GM23338 (cell line): Measurements from ENCODE around the gene MYO18B. TPM values are rescaled to one million over a fixed set of nuclear protein-coding genes. Genes with fewer than 3 reads are reported as not detected.

Experiments used
- ATAC-seq: fragments of 200-7000 bp; cut with Tn5 transposase; 3 replicates; pipeline ENCODE4 v1.9.1; 2020
- DNase-seq: peaks from one replicate; pipeline ENCODE4 v3.0.0-alpha.2; 2015; ENCODE audit warnings: low spot score
- H2AFZ ChIP-seq: fragments of 200-600 bp; sonication (generic); 2 replicates; pipeline ENCODE4 v1.8.0; 2016; ENCODE audit warnings: antibody characterized with exemption, mild to moderate bottlenecking, moderate library complexity
- H3F3A ChIP-seq: fragments of 200-600 bp; sonication (generic); replicated peaks from 2 replicates; pipeline ENCODE4 v1.8.0; 2017; ENCODE audit warnings: antibody characterized with exemption, mixed run types, low read depth
- H3K27ac ChIP-seq: fragments of 200-600 bp; sonication (generic); 2 replicates; pipeline ENCODE4 v1.6.1; 2016; ENCODE audit warnings: low read depth
- H3K27me3 ChIP-seq: fragments of 200-600 bp; sonication (generic); 2 replicates; pipeline ENCODE4 v1.8.0; 2016; ENCODE audit warnings: mild to moderate bottlenecking, mixed run types, moderate library complexity; ENCODE audit not compliant: insufficient read depth
- H3K36me3 ChIP-seq: fragments of 200-600 bp; sonication (generic); 2 replicates; pipeline ENCODE4 v1.8.0; 2016; ENCODE audit warnings: mild to moderate bottlenecking; ENCODE audit not compliant: insufficient read depth
- H3K4me1 ChIP-seq: fragments of 200-600 bp; sonication (generic); 2 replicates; pipeline ENCODE4 v1.8.0; 2016; ENCODE audit warnings: mild to moderate bottlenecking, moderate library complexity; ENCODE audit not compliant: insufficient read depth
- H3K4me2 ChIP-seq: fragments of 200-600 bp; sonication (generic); 2 replicates; pipeline ENCODE4 v1.7.1; 2017; ENCODE audit warnings: mixed run types
- H3K4me3 ChIP-seq: fragments of 200-600 bp; sonication (generic); 2 replicates; pipeline ENCODE4 v1.6.1; 2016; ENCODE audit warnings: mixed run types
- H3K79me2 ChIP-seq: fragments of 200-600 bp; sonication (generic); replicated peaks from 2 replicates; pipeline ENCODE4 v1.8.0; 2017; ENCODE audit warnings: mild to moderate bottlenecking; ENCODE audit not compliant: insufficient read depth
- H3K9me2 ChIP-seq: fragments of 200-600 bp; sonication (generic); 2 replicates; pipeline ENCODE4 v1.8.0; 2017; ENCODE audit not compliant: insufficient read depth
- H4K20me1 ChIP-seq: fragments of 200-600 bp; sonication (generic); replicated peaks from 2 replicates; pipeline ENCODE4 v1.8.0; 2017; ENCODE audit warnings: mild to moderate bottlenecking; ENCODE audit not compliant: insufficient read depth
- H3K27ac Mint-ChIP-seq: 2 replicates; pipeline ENCODE4 v1.8.0; 2020; ENCODE audit warnings: inconsistent platforms, mild to moderate bottlenecking, moderate library complexity, mixed read lengths
- H3K27me3 Mint-ChIP-seq: 3 replicates; pipeline ENCODE4 v1.8.0; 2022; ENCODE audit warnings: low read depth, mild to moderate bottlenecking, moderate library complexity, mixed read lengths, inconsistent platforms; ENCODE audit not compliant: insufficient read depth, poor library complexity
- H3K36me3 Mint-ChIP-seq: 3 replicates; pipeline ENCODE4 v1.8.0; 2021; ENCODE audit warnings: low read depth, mild to moderate bottlenecking, inconsistent platforms, moderate library complexity, mixed read lengths
- H3K4me1 Mint-ChIP-seq: 3 replicates; pipeline ENCODE4 v1.8.0; 2020; ENCODE audit warnings: mild to moderate bottlenecking, inconsistent platforms, mixed read lengths
- H3K4me3 Mint-ChIP-seq: 3 replicates; pipeline ENCODE4 v1.8.0; 2021; ENCODE audit warnings: moderate library complexity, mild to moderate bottlenecking, inconsistent platforms, mixed read lengths
- H3K9me3 Mint-ChIP-seq: 3 replicates; pipeline ENCODE4 v1.8.0; 2020; ENCODE audit warnings: moderate library complexity, mild to moderate bottlenecking, inconsistent platforms, mixed read lengths
- CREB1 ChIP-seq: fragments of 250-450 bp; sonication (Bioruptor Pico); IDR thresholded peaks from 2 replicates; pipeline ENCODE4 v1.5.0; 2020; ENCODE audit warnings: low read depth, mild to moderate bottlenecking, moderate library complexity
- JUNB ChIP-seq: IDR thresholded peaks from one replicate; pipeline ENCODE4 v1.6.1; 2016; ENCODE audit warnings: antibody characterized with exemption; ENCODE audit not compliant: unreplicated experiment
- POLR2AphosphoS5 ChIP-seq: IDR thresholded peaks from 2 replicates; pipeline ENCODE4 v1.6.1; 2016; ENCODE audit warnings: antibody characterized with exemption, low read depth
- STAT1 ChIP-seq: IDR thresholded peaks from one replicate; pipeline ENCODE4 v1.6.1; 2016; ENCODE audit warnings: antibody characterized with exemption; ENCODE audit not compliant: unreplicated experiment
- ZNF114 ChIP-seq: fragments of 250-450 bp; sonication (Bioruptor Pico); IDR thresholded peaks from 2 replicates; pipeline ENCODE4 v1.5.0; 2020; ENCODE audit warnings: mild to moderate bottlenecking, moderate library complexity
- polyA plus RNA-seq: library from polyadenylated mRNA; unstranded; fragments of >200 nt; fragmentation: Nextera tagmentation; extraction: Ambion mirVana; gene quantifications from 2 replicates; pipeline ENCODE4 v1.2.1, GENCODE V29; 2016
- total RNA-seq: library from RNA; depleted of rRNA; stranded (reverse); fragments of >200 nt; shearing (Covaris generic); gene quantifications from 2 replicates; pipeline ENCODE4 v1.2.3, GENCODE V29; 2014
- TF ChIP-seq, protein P1 (sequence below): IDR thresholded peaks from one replicate; pipeline ENCODE4 v1.6.1; 2018; ENCODE audit warnings: antibody characterized with exemption; ENCODE audit not compliant: unreplicated experiment
- TF ChIP-seq, protein P2 (sequence below), 2 experiments: fragments of 200-600 bp in 1 of 2; sonication (generic) in 1 of 2; conservative IDR thresholded peaks; 2 replicates each; pipeline versions ENCODE4 v1.5.1 to v1.6.1; 2016 to 2017; ENCODE audit warnings: antibody characterized with exemption in 2 of 2, low read depth in 2 of 2, mild to moderate bottlenecking in 2 of 2, moderate library complexity in 1 of 2

Gene MYO18B
- total and polyA plus RNA-seq, 2 experiments from 2014 or later = 0.36 to 0.45 TPM

DNA sequence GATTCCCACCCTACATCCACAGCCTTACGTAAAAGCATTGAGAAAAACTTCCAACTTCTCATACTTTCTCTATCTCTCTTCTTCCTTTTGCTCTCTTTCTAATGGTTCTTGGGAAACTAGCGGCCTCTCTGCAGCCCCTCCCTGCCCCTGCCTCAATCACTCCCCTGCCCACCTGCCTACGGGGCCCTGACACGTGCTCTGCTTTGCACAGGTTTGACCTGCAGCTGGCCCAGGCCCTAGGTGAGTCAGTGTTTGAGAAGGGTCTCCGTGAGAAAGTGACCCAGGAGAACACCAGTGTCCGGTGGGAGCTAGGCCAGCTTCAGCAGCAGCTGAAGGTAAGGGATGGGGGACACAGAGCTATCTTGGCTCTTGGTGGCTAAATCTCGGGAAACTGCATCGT is 160.4 kb downstream of the MYO18B start:
- H3K79me2 ChIP-seq = no peaks in the 10 kb centered on the region
- ATAC-seq (no peak), DNase-seq (no peak)
- H3K9me3 Mint-ChIP-seq = peaks cover 9% of the 10 kb centered on the region
- no peak overlapping the region for H3K27ac Mint-ChIP-seq
- H3F3A ChIP-seq = no peaks in the 10 kb centered on the region
- peaks cover 9% of the 10 kb centered on the region for H3K4me1 Mint-ChIP-seq
- TF ChIP-seq JUNB (no peak), STAT1 (no peak), POLR2AphosphoS5 (no peak), CREB1 (CRISPR knock-in tag) (no peak)
- TF ChIP-seq, protein P1, sequence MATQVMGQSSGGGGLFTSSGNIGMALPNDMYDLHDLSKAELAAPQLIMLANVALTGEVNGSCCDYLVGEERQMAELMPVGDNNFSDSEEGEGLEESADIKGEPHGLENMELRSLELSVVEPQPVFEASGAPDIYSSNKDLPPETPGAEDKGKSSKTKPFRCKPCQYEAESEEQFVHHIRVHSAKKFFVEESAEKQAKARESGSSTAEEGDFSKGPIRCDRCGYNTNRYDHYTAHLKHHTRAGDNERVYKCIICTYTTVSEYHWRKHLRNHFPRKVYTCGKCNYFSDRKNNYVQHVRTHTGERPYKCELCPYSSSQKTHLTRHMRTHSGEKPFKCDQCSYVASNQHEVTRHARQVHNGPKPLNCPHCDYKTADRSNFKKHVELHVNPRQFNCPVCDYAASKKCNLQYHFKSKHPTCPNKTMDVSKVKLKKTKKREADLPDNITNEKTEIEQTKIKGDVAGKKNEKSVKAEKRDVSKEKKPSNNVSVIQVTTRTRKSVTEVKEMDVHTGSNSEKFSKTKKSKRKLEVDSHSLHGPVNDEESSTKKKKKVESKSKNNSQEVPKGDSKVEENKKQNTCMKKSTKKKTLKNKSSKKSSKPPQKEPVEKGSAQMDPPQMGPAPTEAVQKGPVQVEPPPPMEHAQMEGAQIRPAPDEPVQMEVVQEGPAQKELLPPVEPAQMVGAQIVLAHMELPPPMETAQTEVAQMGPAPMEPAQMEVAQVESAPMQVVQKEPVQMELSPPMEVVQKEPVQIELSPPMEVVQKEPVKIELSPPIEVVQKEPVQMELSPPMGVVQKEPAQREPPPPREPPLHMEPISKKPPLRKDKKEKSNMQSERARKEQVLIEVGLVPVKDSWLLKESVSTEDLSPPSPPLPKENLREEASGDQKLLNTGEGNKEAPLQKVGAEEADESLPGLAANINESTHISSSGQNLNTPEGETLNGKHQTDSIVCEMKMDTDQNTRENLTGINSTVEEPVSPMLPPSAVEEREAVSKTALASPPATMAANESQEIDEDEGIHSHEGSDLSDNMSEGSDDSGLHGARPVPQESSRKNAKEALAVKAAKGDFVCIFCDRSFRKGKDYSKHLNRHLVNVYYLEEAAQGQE = no peak
- H3K9me2 ChIP-seq = no peaks in the 10 kb centered on the region; the same call in 1 of the 2 replicates
- H4K20me1 ChIP-seq = no peaks in the 10 kb centered on the region
- peaks cover 4% of the 10 kb centered on the region for H3K27me3 Mint-ChIP-seq
- H3K27me3 ChIP-seq = no peaks in the 10 kb centered on the region
- H3K4me2 ChIP-seq = no peak overlapping the region
- H3K4me3 Mint-ChIP-seq = no peak overlapping the region
- H2AFZ ChIP-seq = no peak overlapping the region
- H3K4me1 ChIP-seq = no peaks in the 10 kb centered on the region; the same call in none of the 2 replicates
- H3K4me3 ChIP-seq = no peak overlapping the region
- H3K36me3 ChIP-seq = no peaks in the 10 kb centered on the region
- H3K36me3 Mint-ChIP-seq = peaks cover 5% of the 10 kb centered on the region; the same call in 2 of the 3 replicates
- H3K27ac ChIP-seq = no peak overlapping the region

DNA sequence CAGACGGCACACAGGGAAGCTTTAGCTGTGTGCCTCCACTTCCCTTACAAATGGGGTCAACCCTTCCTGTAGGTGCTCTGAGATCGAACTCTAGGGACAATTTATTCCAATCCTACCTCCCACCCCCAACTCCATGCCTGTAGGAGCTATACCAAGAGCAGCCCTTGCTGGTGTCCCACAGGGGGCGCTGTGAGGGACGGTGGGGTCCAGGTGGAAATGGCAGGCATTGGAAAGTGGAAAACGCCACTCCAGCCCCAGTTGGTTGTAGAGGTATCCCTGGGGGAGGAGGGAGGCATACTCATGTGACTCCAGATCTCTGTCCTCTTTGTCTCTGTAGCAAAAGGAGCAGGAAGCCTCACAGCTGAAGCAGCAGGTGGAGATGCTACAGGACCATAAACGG is 161.3 kb downstream of the MYO18B start:
- H3K4me3 ChIP-seq = no peak overlapping the region
- Mint-ChIP-seq H3K36me3 (peaks cover 5% of the 10 kb centered on the region; the same call in 2 of the 3 replicates), H3K27me3 (peaks cover 7% of the 10 kb centered on the region), H3K27ac (no peak overlapping the region), H3K4me1 (peaks cover 9% of the 10 kb centered on the region), H3K4me3 (no peak overlapping the region), H3K9me3 (peaks cover 9% of the 10 kb centered on the region)
- no peak overlapping the region for H3K4me2 ChIP-seq
- H3K9me2 ChIP-seq = no peaks in the 10 kb centered on the region
- peak overlapping the region; percentile 86; the same call in 1 of the 2 replicates for H2AFZ ChIP-seq
- no peaks in the 10 kb centered on the region; the same call in none of the 2 replicates for H3K4me1 ChIP-seq
- DNase-seq (peak; percentile 85), ATAC-seq (peak; percentile 93)
- H3F3A ChIP-seq = no peaks in the 10 kb centered on the region
- no peak for TF ChIP-seq ZNF114 (CRISPR knock-in tag)
- TF ChIP-seq, protein P2, sequence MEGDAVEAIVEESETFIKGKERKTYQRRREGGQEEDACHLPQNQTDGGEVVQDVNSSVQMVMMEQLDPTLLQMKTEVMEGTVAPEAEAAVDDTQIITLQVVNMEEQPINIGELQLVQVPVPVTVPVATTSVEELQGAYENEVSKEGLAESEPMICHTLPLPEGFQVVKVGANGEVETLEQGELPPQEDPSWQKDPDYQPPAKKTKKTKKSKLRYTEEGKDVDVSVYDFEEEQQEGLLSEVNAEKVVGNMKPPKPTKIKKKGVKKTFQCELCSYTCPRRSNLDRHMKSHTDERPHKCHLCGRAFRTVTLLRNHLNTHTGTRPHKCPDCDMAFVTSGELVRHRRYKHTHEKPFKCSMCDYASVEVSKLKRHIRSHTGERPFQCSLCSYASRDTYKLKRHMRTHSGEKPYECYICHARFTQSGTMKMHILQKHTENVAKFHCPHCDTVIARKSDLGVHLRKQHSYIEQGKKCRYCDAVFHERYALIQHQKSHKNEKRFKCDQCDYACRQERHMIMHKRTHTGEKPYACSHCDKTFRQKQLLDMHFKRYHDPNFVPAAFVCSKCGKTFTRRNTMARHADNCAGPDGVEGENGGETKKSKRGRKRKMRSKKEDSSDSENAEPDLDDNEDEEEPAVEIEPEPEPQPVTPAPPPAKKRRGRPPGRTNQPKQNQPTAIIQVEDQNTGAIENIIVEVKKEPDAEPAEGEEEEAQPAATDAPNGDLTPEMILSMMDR (conservative IDR thresholded peaks at IDR 0.05; ENCODE audit: low read depth in 2 of 2) = peak; percentile 89 to 93
- no peak for TF ChIP-seq JUNB
- no peaks in the 10 kb centered on the region for H3K36me3 ChIP-seq
- H3K79me2 ChIP-seq = no peaks in the 10 kb centered on the region
- H3K27me3 ChIP-seq = no peaks in the 10 kb centered on the region
- H3K27ac ChIP-seq = no peak overlapping the region
- H4K20me1 ChIP-seq = no peaks in the 10 kb centered on the region
